Stimulated activated CD4-positive, alpha-beta T cell treated with anti-CD3 and anti-CD28 coated beads, Interleukin-1b, Interleukin-23, amount 100 ng/mL, for 4 hours (primary cell): Measurements from ENCODE around the gene PPP1R3E.

Experiments
- DNase-seq, 2 donors: peaks; one replicate each; pipeline ENCODE4 v3.0.0-alpha.2; 2020; ENCODE audit warnings: low read depth in 2 of 2

Gene PPP1R3E

GRCh38 chr14:23322568-23323517 lies 20.2 kb upstream of the PPP1R3E start:
- no peak for DNase-seq

DNA sequence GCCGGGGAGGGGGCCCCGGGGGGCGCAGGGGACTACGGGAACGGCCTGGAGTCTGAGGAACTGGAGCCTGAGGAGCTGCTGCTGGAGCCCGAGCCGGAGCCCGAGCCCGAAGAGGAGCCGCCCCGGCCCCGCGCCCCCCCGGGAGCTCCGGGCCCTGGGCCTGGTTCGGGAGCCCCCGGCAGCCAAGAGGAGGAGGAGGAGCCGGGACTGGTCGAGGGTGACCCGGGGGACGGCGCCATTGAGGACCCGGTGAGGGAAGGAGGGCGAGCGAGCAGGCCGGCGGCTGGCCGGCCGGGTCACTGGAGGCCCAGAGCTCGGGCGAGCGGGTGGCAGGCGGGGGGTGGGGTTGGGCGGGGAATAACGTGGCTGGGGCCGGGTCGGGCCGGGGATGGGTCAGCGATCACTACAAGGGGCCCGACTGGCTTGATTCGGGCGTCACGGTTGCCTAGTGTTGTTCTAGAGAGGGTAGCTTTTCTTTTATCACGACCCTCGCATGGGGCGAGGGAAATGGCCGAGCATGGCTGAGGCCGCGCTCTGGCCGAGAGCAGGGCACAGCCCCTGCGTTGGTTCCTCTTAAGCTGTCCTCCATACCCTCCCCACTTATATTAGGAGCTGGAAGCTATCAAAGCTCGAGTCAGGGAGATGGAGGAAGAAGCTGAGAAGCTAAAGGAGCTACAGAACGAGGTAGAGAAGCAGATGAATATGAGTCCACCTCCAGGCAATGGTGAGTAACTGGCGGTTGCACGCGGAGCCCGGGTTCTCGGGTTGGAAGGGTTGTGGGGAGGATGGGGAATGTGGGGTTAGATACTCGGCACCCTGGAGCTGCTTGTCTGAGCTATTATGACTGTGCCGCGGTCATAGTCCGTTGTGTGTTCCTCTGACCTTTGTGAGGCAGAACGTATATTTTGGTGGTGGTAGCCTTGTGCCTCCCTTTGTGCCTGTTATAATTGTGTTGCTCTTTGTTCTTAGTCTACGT lies 19.2 kb upstream of the PPP1R3E start:
- peak; percentile 30 to 31 for DNase-seq

GRCh38 chr14:23320584-23321571 lies 18.2 kb upstream of the PPP1R3E start, which contains the start of gene PABPN1:
TSS of gene PABPN1 (plus strand) at chr14:23321457. CDS start at chr14:23321470, 13 bp downstream.
- peak; percentile 90 to 93 for DNase-seq

DNA sequence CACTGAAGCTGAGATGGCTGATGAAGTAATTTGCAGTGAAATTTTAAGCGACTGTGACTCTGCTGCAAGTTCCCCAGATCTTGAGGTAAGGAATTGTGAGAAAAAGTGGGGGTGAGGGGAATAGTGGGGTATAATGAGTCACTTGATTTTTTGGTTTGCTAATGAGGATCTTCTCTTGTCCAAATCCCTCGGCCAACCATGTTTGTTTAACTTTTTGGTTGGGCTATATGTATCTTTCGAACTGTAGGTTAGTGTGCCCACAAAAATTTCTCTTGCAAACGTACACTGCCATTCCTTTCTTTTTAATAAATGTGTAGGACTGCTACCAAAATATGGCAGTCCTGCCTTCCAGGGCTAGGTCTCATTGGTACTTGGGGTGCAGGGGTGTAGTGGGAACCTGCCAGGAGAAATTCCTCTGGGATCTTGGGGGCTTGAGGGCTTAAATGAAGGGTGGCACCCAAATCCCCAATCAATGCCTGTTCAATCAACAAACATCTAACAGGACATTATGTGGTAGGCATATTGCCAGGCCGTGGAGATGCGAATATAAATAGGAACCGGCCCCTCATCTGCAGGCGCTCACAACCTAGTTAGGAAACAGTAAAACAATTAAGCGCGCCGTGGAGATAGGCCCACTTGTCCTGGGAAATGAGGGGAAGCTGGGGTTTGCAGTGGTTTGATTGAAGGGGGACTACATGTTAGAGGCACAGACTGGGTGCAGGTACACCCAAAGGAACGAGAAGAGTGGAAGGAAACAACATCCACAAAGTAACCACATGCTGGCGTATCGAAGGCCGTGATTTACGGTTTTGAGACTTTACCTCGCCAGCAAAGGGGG lies 17.3 kb upstream of the PPP1R3E start:
- no peak for DNase-seq

- no peak for DNase-seq
Measured at GRCh38 chr14:23316300-23316699, 13.6 kb upstream of the PPP1R3E start.

- DNase-seq = no peak
Measured at GRCh38 chr14:23310546-23310945, 7.9 kb upstream of the PPP1R3E start.

- DNase-seq = no peak
Measured at GRCh38 chr14:23308721-23309445, 6.2 kb upstream of the PPP1R3E start.

DNA sequence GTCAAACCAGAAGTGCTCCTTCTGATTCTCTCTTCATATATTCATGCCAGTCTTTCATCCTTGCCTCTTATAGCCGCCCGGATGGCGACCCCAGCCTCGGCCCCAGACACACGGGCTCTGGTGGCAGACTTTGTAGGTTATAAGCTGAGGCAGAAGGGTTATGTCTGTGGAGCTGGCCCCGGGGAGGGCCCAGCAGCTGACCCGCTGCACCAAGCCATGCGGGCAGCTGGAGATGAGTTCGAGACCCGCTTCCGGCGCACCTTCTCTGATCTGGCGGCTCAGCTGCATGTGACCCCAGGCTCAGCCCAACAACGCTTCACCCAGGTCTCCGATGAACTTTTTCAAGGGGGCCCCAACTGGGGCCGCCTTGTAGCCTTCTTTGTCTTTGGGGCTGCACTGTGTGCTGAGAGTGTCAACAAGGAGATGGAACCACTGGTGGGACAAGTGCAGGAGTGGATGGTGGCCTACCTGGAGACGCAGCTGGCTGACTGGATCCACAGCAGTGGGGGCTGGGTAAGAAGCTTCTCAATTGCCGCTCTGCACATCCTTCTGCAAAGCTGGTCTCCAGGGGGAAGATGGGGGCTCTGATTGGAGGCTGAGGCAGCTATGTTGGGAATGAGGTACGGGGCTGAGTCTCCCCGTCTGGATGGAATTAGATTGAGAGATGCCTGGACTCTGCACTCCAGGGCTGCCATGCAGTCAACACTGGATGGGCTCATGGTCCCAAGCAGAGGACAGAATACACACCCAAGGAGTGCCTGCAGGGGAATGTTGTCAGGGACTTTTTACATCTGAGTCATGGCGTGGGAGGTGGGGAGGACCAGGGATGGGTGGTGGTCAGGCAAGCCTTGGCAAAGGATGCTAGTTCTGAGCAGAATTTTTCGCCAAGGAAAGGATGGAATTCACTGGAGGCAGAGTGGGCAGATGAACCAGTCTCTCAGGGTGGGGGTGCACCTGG lies 5.3 kb upstream of the PPP1R3E start:
- DNase-seq = no peak

DNA sequence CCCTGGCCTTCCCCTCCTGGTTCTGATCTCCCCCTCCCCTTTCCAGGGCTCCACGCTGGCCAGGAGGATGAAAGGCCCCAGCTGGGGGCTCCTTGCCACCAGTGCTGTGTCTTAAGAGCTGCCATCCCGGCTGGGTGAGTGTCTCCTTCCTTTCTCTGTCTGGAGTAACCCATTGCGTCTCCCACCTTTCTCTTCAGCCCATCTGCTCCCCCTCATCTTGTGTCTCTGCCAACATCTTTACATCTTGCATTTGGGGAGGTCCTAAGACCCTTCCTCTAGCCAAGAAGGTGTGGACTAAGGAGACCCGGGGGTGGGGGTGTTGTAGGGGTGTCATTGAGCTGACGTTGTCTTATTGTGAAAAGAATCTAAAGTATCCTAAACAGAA lies 4.5 kb upstream of the PPP1R3E start:
- no peak for DNase-seq

- no peak for DNase-seq
Measured at GRCh38 chr14:23306412-23307145, 3.9 kb upstream of the PPP1R3E start, which contains the start of gene BCL2L2. TSS of gene BCL2L2 (plus strand) at chr14:23306833. CDS start at chr14:23307768, 935 bp downstream.

DNA sequence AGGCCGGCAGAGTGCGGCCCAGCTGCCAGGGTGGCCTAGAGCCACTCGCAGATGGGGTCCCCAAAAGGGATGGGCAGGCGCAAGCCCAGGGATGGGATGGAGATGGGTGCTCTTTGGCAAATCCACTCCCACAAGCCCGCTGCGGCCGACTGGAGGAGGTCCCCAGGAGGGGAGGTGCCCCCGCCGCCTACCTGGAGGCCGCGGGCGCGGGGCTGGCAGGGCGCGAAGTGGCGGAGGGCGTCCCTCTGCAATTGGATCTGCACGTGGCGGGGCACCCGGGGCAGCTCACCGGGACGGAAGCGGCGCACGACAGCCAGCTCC lies 730 bp downstream of the PPP1R3E start:
- peak in 1 of 2 donors; percentile 41 for DNase-seq

- peak; percentile 91 to 97 for DNase-seq
Measured at GRCh38 chr14:23301288-23301968, 1.2 kb downstream of the PPP1R3E start.

DNA sequence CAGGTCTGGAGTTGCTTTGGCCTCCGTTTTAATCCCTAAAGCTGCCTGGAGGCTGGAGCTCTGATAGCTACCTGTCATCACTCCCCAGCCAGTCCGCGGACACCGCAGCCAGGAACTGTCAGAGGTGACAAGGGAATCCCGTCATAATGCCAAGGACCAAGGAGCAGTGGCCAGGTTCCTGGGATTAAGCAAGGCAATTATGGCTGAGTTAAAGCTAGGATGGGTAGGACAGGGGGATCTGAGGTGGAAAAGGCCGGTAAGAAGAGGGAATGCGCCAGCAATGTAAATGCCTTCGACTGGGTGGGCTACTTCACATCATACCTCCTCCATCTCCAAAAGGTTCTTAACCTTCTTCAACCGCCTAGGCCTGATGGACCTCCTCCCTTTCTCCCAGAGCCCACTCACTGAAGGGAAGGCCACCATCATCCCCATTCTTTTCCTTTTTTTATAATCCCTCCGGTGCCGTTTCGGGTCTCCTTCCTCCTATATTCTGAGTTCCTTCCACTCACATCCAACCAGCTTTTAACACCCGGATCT lies 1.9 kb downstream of the PPP1R3E start:
- DNase-seq = no peak

- no peak for DNase-seq
Measured at GRCh38 chr14:23299986-23300686, 2.5 kb downstream of the PPP1R3E start.

DNA sequence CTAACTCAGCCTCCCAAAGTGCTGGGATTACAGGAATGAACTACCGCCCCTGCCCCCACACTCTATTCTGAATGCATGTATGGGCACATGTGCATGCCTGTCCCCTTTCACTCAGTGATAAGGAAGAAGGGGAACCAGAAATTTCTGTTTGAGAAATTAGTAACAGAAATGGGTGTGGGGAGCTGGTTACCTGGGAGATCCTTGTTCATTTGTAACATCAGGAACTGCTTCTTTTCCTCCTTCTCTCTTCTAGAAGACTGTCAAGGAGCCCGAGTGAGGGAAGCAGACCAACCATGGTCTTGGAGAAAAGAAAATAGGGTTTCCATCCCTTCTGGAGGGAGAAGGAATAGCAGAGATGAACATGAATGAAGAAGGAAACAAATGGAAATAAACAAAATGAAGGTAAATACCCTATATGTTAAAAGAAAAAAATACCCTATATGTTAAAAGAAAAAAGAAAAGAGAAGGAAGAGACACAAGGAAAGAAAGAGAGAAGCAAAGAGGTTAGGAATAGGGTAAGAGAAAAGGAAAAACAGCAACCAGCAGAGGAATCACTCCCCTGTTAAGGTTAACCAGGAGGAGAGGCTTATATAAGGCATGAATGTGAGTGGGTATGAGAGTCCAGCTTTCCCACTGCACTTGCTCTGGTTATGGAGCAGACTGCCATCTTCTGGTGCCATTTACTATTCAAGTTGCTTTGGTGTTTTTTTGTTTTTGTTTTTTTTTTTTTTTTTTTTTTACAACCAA lies 3.3 kb downstream of the PPP1R3E start:
- DNase-seq = no peak
